COLO829 (cell line): ENCODE measurements around the gene PRIM2.
"Not testable (repeated sequence)": the region's sequence is repeated elsewhere in the genome, so short reads cannot be mapped to it uniquely, and the experiment has no call there.

ENCODE experiments used
- DNase-seq: peaks from one replicate; pipeline ENCODE4 v3.0.0; 2012; ENCODE audit warnings: low spot score

The PRIM2 gene

GRCh38 chr6:57445790-57446468, 128.5 kb downstream of the PRIM2 start:
- not testable (repeated sequence) for DNase-seq

GRCh38 chr6:57449496-57450066, 132.2 kb downstream of the PRIM2 start:
- not testable (repeated sequence) for DNase-seq

- DNase-seq = not testable (repeated sequence)
Measured at GRCh38 chr6:57459781-57460180, 142.4 kb downstream of the PRIM2 start.

- not testable (repeated sequence) for DNase-seq
Measured at GRCh38 chr6:57461022-57461421, 143.6 kb downstream of the PRIM2 start.

- DNase-seq = not testable (repeated sequence)
Measured at GRCh38 chr6:57463809-57464208, 146.4 kb downstream of the PRIM2 start.

GRCh38 chr6:57465968-57466367, 148.5 kb downstream of the PRIM2 start:
- DNase-seq = not testable (repeated sequence)

- DNase-seq = no peak
Measured at GRCh38 chr6:57469072-57469471, 151.6 kb downstream of the PRIM2 start.

- not testable (repeated sequence) for DNase-seq
Measured at GRCh38 chr6:57470148-57470547, 152.7 kb downstream of the PRIM2 start.

GRCh38 chr6:57471314-57471864, 154.0 kb downstream of the PRIM2 start:
- not testable (repeated sequence) for DNase-seq

- not testable (repeated sequence) for DNase-seq
Measured at GRCh38 chr6:57472861-57473362, 155.5 kb downstream of the PRIM2 start.

- DNase-seq = not testable (repeated sequence)
Measured at GRCh38 chr6:57474862-57475475, 157.5 kb downstream of the PRIM2 start.

GRCh38 chr6:57475656-57476055, 158.2 kb downstream of the PRIM2 start:
- not testable (repeated sequence) for DNase-seq

GRCh38 chr6:57480194-57480593, 162.8 kb downstream of the PRIM2 start:
- not testable (repeated sequence) for DNase-seq

GRCh38 chr6:57481121-57481520, 163.7 kb downstream of the PRIM2 start:
- DNase-seq = not testable (repeated sequence)

GRCh38 chr6:57482471-57482870, 165.0 kb downstream of the PRIM2 start:
- DNase-seq = not testable (repeated sequence)

- DNase-seq = not testable (repeated sequence)
Measured at GRCh38 chr6:57486494-57487081, 169.2 kb downstream of the PRIM2 start.

- DNase-seq = not testable (repeated sequence)
Measured at GRCh38 chr6:57488551-57488950, 171.1 kb downstream of the PRIM2 start.

GRCh38 chr6:57489887-57490286, 172.5 kb downstream of the PRIM2 start:
- DNase-seq = not testable (repeated sequence)

- DNase-seq = not testable (repeated sequence)
Measured at GRCh38 chr6:57491795-57492194, 174.4 kb downstream of the PRIM2 start.

- not testable (repeated sequence) for DNase-seq
Measured at GRCh38 chr6:57496251-57496650, 178.8 kb downstream of the PRIM2 start.

- DNase-seq = not testable (repeated sequence)
Measured at GRCh38 chr6:57500368-57501021, 183.1 kb downstream of the PRIM2 start.

GRCh38 chr6:57502387-57502786, 185.0 kb downstream of the PRIM2 start:
- not testable (repeated sequence) for DNase-seq
